ENCODE data around the gene EGF.
"Not testable (repeated sequence)": the region's sequence is repeated elsewhere in the genome, so short reads cannot be mapped to it uniquely, and the experiment has no call there.

Gene EGF

DNA sequence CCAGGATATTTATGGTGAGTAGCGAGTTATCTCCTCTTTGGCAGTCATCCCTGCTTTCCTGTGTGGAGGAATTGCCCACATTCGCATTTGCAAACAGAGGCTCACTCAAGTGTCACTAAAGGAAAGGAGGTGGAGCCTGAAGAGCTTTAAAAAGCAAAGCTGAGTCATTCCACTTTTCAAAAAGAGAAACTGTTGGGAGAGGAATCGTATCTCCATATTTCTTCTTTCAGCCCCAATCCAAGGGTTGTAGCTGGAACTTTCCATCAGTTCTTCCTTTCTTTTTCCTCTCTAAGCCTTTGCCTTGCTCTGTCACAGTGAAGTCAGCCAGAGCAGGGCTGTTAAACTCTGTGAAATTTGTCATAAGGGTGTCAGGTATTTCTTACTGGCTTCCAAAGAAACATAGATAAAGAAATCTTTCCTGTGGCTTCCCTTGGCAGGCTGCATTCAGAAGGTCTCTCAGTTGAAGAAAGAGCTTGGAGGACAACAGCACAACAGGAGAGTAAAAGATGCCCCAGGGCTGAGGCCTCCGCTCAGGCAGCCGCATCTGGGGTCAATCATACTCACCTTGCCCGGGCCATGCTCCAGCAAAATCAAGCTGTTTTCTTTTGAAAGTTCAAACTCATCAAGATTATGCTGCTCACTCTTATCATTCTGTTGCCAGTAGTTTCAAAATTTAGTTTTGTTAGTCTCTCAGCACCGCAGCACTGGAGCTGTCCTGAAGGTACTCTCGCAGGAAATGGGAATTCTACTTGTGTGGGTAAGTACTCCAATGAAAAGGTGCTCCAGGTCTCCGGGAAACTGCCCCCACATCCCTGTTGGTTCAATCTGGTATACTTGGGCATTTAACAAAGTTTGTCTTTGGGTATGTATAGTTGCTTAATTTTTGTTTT is at the start of gene EGF:
TSS of gene EGF (plus strand) at position 178 of the 890 bp plus-strand sequence. CDS start at position 631, 453 bp downstream.
- DNase-seq (ENCODE audit: low read depth, low spot score), result no peak

- no peak for DNase-seq (ENCODE audit: low read depth, low spot score)
These were observed 48.5 kb upstream of the EGF start for GRCh38 chr4:109864134-109864533.

DNA sequence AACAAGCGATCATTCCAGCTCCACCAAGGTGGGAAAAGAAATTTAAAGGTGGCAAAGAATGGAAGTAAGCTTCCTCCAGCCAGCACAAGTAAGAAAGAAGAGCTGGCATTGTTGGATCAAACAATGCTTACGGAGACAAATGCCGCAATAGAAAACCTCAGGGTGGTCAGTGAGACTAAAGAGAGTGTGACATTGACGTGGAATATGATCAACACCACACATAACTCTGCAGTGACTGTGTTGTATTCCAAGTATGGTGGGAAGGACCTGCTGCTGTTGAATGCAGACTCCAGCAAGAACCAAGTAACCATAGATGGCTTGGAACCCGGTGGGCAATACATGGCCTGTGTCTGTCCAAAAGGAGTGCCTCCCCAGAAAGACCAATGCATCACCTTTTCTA is 42.6 kb upstream of the EGF start:
- DNase-seq (ENCODE audit: low read depth, low spot score), result no peak

DNA sequence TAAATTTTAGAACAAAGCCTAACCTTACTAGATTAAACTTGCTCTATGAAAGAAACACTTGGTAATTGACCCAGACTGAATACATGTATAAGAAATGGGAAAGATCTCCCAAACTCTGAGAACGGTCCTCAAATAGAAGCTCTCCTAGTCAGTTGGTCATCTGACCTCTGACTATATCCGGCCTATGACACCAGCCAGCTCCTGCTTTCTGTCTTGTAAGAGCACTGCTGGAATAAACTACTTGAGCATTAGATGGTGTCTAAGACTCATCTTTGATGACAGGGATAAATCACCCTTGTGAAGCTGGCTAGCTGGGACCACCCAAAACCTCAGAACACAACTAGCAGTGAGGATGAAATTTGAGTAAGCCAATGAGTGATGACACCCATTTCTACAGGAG is 40.6 kb upstream of the EGF start:
- no peak for DNase-seq (ENCODE audit: low read depth, low spot score)

- no peak for DNase-seq (ENCODE audit: low read depth, low spot score)
These were observed 39.6 kb upstream of the EGF start for GRCh38 chr4:109872950-109873656.

DNA sequence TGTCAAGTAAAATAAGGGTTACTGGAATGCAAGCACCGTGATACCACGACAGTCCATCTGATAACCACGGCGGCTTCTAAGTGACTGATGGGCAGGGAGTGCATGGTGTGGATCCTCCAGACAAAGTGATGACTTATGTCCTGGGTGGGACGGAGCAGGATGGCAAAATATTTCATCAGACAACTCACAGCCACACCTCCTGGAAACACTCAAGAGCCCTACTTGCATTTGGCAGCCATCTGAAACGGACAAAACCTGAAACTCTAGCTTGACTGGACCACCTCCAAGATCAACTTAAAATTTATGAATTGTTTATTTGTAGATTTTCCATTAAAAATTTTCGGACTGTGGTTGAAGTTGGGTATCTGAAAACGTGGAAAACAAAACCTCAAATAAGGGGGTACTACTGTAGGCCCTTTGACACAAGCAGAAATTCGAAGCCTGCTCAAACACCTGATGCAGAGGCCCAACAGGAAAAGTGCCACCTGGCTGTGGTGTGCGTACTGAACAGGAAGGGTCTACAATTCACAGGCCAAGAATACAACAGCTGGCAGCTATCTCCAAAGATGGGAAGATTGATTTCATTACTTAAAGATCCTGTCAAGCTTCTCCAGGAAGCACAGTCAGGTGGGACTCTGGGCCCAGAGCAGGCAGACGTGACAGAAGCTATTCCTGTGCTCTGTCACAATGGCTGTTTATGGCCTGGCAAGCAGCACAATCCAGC is 38.7 kb upstream of the EGF start:
- no peak for DNase-seq (ENCODE audit: low read depth, low spot score)

GRCh38 chr4:109875106-109875505 is 37.6 kb upstream of the EGF start:
- no peak for DNase-seq (ENCODE audit: low read depth, low spot score)

DNA sequence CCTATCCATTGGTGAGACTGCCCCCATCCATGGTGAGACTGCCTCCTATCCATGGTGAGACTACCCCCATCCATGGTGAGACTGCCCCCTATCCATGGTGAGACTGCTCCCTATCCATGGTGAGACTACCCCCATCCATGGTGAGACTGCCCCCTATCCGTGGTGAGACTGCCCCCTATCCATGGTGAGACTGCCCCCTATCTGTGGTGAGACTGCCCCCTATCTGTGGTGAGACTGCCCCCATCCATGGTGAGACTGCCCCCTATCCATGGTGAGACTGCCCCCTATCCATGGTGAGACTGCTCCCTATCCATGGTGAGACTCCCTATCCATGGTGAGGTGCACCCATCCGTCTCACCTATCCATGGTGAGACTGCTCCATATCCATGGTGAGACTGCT is 37.1 kb upstream of the EGF start:
- not testable (repeated sequence) for DNase-seq (ENCODE audit: low read depth, low spot score)

DNA sequence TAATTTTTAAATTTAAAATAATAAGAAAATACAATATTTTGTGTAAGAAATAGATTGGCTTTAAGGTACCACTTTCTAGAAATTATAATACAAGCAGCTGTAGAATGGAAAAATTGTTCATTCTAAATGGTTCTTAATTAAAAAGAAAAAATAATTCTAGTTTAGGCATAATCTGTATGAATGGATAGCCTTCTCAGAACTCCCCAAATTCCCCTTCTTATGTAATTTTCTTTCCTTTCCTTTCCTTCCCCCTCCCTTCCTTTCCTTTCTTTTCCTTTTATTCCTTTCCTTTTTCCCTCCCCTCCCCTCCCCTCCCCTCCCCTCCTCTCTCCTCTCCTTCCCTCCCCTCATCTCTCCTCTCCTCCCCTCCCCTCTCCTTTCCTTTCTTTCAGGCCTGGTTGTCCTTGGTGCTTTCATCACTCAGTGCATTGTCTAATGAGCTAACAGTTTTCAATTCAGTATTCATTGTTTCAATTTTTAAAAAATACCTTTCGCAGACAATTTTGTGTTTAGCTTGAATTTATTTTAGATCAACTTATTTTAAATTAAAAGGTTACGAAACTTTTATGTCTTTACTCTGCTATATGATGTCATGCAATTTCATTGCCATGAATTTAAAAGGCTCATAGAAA is 35.9 kb upstream of the EGF start:
- DNase-seq (ENCODE audit: low read depth, low spot score), result no peak

GRCh38 chr4:109877400-109877799 is 35.3 kb upstream of the EGF start:
- no peak for DNase-seq (ENCODE audit: low read depth, low spot score)

GRCh38 chr4:109878355-109878754 is 34.3 kb upstream of the EGF start:
- DNase-seq (ENCODE audit: low read depth, low spot score), result no peak

- no peak for DNase-seq (ENCODE audit: low read depth, low spot score)
These were observed 33.6 kb upstream of the EGF start for GRCh38 chr4:109879081-109879480.

- no peak for DNase-seq (ENCODE audit: low read depth, low spot score)
These were observed 32.9 kb upstream of the EGF start for GRCh38 chr4:109879636-109880314.

DNA sequence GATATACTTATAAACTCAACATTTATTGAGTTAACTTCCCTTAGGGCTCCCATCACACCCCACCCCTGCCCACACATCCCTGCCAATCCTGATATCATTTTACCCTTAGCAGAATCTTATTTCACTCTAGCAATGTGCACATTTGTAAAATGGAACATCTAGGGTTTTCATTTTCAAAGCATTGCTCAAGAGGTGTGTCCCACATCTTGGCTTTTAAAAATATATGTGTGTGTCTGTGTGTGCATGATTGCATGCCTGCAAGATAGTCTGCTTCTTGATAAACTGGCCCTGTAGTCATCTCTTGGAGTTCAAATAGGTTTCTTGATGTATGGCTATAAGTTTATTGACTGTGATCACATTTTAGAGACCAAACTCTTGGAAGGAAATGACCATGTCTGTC is 26.4 kb upstream of the EGF start:
- DNase-seq (ENCODE audit: low read depth, low spot score), result no peak

DNA sequence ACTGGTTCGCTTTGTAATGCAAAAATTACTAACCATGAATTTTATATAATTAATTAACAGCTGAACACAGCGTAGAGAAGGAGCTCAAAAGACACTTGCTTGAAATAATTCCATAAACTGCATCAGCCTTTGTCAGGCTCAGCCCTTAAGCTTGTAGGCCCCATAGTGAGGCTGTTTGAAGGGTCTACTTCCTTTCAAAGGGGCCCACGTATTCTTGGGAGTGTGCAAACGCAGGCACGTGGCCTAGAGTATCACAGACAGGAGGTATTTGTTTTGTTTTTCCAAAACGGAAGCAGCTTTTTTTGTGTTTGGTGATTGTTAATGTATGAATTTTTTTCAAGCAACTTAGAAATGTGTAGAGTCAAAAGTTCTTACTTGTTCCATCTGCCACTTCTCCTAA is 25.6 kb upstream of the EGF start:
- DNase-seq (ENCODE audit: low read depth, low spot score), result no peak

GRCh38 chr4:109890076-109890475 is 22.6 kb upstream of the EGF start:
- no peak for DNase-seq (ENCODE audit: low read depth, low spot score)

DNA sequence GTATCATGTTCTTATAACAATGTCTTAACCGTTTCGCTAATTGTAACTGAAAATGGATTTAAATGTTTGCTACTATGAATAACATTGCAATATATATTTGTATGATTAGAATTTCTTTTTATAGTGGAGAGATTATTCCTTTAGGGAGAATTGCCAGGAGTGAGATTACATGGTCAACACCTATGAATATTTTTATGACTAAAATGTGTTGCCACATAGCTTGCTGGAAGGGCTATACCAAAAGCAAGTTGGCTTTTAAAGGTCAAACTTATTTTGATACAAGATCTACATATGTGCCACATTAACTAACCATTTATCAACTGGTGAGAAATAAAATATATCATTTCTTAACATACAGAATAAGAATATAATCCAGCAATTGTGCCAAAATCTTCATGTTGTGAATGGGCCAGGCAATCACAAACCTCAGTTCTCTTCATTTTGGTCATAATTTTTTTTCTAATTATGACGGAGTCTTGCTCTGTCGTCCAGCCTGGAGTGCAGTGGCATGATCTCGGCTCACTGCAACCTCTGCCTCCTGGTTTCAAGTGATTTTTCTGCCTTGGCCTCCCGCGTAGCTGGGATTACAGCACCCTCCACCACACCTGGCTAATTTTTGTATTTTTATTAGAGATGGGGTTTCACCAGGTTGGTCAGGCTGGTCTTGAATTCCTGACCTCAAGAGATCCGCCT is 10.0 kb upstream of the EGF start:
- no peak for DNase-seq (ENCODE audit: low read depth, low spot score)

DNA sequence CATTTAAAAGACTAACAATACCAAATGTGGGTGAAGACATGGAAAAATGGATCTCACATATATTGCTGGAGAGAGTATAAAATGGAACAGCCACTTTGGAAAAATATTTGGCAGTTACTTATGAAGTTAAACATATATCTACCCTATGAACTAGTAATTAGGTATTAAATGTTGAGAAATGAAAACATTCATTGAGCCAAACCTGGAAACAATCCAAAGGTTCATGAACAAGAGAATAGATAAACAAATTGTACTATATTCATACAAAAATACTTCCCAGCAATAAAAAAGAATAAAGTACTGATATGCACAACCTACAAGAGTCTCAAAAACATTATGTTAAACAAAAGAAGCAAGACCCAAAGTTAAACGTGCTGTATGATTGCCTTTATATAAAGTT is 4.0 kb upstream of the EGF start:
- DNase-seq (ENCODE audit: low read depth, low spot score), result no peak

DNA sequence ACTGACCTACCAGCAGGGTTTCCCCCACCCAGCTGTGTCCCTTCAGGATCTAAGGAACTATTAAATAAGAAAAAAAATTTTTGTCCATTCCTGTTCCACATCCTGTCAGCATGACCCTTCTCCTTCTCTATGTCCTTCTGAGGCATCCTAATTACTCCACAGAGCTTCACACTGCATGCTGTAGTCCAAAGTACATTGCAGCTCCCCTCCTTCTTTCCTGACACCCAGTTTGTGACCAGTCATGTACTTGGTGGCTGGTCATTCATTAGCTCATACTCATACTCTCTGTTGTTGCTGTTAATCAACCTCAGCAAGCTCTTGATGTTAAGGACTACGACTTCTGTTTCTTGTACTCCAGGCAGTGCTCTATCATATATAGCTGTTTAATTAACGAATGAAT is 2.4 kb upstream of the EGF start:
- no peak for DNase-seq (ENCODE audit: low read depth, low spot score)

GRCh38 chr4:109913596-109914241 is 1.0 kb downstream of the EGF start:
- DNase-seq (ENCODE audit: low read depth, low spot score), result no peak
